Measurements from ENCODE around the gene PDCD10.

The PDCD10 gene

GRCh38 chr3:167712445-167712844, 22.2 kb downstream of the PDCD10 start:
- Histone ChIP-seq H4K8ac (ENCODE audit: low read depth, low read length) (no peak overlapping the region), H3K18ac (ENCODE audit: low read length) (no peak overlapping the region), H3K4me1 (ENCODE audit: control insufficient read depth in 1 of 2, insufficient read depth in 2 of 2, low read length in 2 of 2) (peaks cover 0 to 2% of the 10 kb centered on the region in 2 experiments), H3K9ac (ENCODE audit: low read length) (no peak overlapping the region), H3K79me2 (ENCODE audit: control insufficient read depth, insufficient read depth, low read length, poor library complexity) (no peaks in the 10 kb centered on the region), H4K91ac (ENCODE audit: low read depth, low read length) (no peak overlapping the region), H2BK5ac (ENCODE audit: low read depth, low read length, poor library complexity) (no peak overlapping the region), H3K23ac (ENCODE audit: low read length) (no peak overlapping the region), H2AK5ac (ENCODE audit: low read length) (no peak overlapping the region), H3K4me2 (ENCODE audit: low read length) (no peak overlapping the region), H3K4me3 (ENCODE audit: low read depth, low read length) (no peak overlapping the region), H3K14ac (ENCODE audit: low read length) (no peak overlapping the region), H4K12ac (ENCODE audit: low read depth, low read length) (no peak overlapping the region), H3K4ac (ENCODE audit: low read depth, low read length) (no peak overlapping the region), H2BK12ac (ENCODE audit: low read length) (no peak overlapping the region), H3K36me3 (ENCODE audit: control insufficient read depth in 1 of 2, insufficient read depth in 2 of 2, low read length in 2 of 2) (peaks cover 10 to 13% of the 10 kb centered on the region in 2 experiments), H3K27ac (ENCODE audit: low read depth, low read length) (no peak overlapping the region), H3K79me1 (ENCODE audit: low read length) (no peaks in the 10 kb centered on the region), H2AFZ (ENCODE audit: insufficient read depth, low read length, poor library complexity) (no peak overlapping the region), H2BK120ac (ENCODE audit: insufficient read depth, low read length, poor library complexity) (no peak overlapping the region), H3K9me3 (ENCODE audit: insufficient read depth, low read depth, low read length) (peaks cover 1% of the 10 kb centered on the region), H3K27me3 (ENCODE audit: insufficient read depth, low read length) (no peaks in the 10 kb centered on the region)
- DNase-seq: no peak
- no CpG with 5 or more reads among the region's 3 CpGs for WGBS (ENCODE audit: extremely low coverage, insufficient coverage, insufficient read length)

- H3K79me1 ChIP-seq (ENCODE audit: low read length): no peaks in the 10 kb centered on the region
- H4K12ac ChIP-seq (ENCODE audit: low read depth, low read length): no peak overlapping the region
- no peak overlapping the region for H3K4ac ChIP-seq (ENCODE audit: low read depth, low read length)
- H3K27me3 ChIP-seq (ENCODE audit: insufficient read depth, low read length): no peaks in the 10 kb centered on the region
- H3K9me3 ChIP-seq (ENCODE audit: insufficient read depth, low read depth, low read length): peaks cover 1% of the 10 kb centered on the region
- no peak overlapping the region for H2BK12ac ChIP-seq (ENCODE audit: low read length)
- H3K27ac ChIP-seq (ENCODE audit: low read depth, low read length): no peak overlapping the region
- H3K14ac ChIP-seq (ENCODE audit: low read length): no peak overlapping the region
- no CpG with 5 or more reads among the region's 1 CpG for WGBS (ENCODE audit: extremely low coverage, insufficient coverage, insufficient read length)
- no peak overlapping the region for H2AFZ ChIP-seq (ENCODE audit: insufficient read depth, low read length, poor library complexity)
- H3K36me3 ChIP-seq (ENCODE audit: control insufficient read depth in 1 of 2, insufficient read depth in 2 of 2, low read length in 2 of 2): peaks cover 10 to 13% of the 10 kb centered on the region in 2 experiments
- no peak overlapping the region for H2AK5ac ChIP-seq (ENCODE audit: low read length)
- no peak overlapping the region for H2BK120ac ChIP-seq (ENCODE audit: insufficient read depth, low read length, poor library complexity)
- no peak overlapping the region for H2BK5ac ChIP-seq (ENCODE audit: low read depth, low read length, poor library complexity)
- DNase-seq: no peak
- no peak overlapping the region for H3K9ac ChIP-seq (ENCODE audit: low read length)
- no peak overlapping the region for H3K18ac ChIP-seq (ENCODE audit: low read length)
- H4K91ac ChIP-seq (ENCODE audit: low read depth, low read length): no peak overlapping the region
- no peaks in the 10 kb centered on the region for H3K79me2 ChIP-seq (ENCODE audit: control insufficient read depth, insufficient read depth, low read length, poor library complexity)
- H3K4me1 ChIP-seq (ENCODE audit: control insufficient read depth in 1 of 2, insufficient read depth in 2 of 2, low read length in 2 of 2): peaks cover 0 to 2% of the 10 kb centered on the region in 2 experiments
- H4K8ac ChIP-seq (ENCODE audit: low read depth, low read length): no peak overlapping the region
- H3K4me2 ChIP-seq (ENCODE audit: low read length): no peak overlapping the region
- no peak overlapping the region for H3K4me3 ChIP-seq (ENCODE audit: low read depth, low read length)
- no peak overlapping the region for H3K23ac ChIP-seq (ENCODE audit: low read length)
Measured at GRCh38 chr3:167711439-167711838, 23.3 kb downstream of the PDCD10 start.

DNA sequence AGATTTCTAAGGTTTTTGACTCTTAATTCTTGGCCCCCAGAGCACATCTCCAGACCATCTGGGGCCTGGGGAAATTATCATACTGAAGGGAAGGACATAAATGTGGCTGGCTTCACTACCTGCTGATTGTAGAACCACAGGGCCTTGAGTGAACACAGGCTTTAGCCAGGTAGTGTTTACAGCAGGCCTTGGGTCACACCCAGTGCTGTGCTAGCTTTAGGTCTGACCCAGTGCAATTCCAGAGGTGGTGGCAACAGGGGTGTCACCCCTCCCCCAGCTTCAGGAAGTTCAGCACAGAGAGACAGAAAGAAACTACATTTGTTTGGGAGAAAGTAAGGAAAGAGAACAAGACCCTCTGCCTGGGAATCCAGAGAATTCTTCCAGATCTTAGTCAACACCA, 24.1 kb downstream of the PDCD10 start:
- Histone ChIP-seq H3K4me2 (ENCODE audit: low read length) (no peak overlapping the region), H3K4me1 (ENCODE audit: control insufficient read depth in 1 of 2, insufficient read depth in 2 of 2, low read length in 2 of 2) (peaks cover 0 to 2% of the 10 kb centered on the region in 2 experiments), H3K9ac (ENCODE audit: low read length) (no peak overlapping the region), H3K79me1 (ENCODE audit: low read length) (no peaks in the 10 kb centered on the region), H3K4me3 (ENCODE audit: low read depth, low read length) (no peak overlapping the region), H4K8ac (ENCODE audit: low read depth, low read length) (no peak overlapping the region), H3K14ac (ENCODE audit: low read length) (no peak overlapping the region), H2BK5ac (ENCODE audit: low read depth, low read length, poor library complexity) (no peak overlapping the region), H2BK12ac (ENCODE audit: low read length) (no peak overlapping the region), H4K12ac (ENCODE audit: low read depth, low read length) (no peak overlapping the region), H3K27me3 (ENCODE audit: insufficient read depth, low read length) (no peaks in the 10 kb centered on the region), H3K36me3 (ENCODE audit: control insufficient read depth in 1 of 2, insufficient read depth in 2 of 2, low read length in 2 of 2) (peaks cover 10 to 13% of the 10 kb centered on the region in 2 experiments), H3K4ac (ENCODE audit: low read depth, low read length) (no peak overlapping the region), H3K79me2 (ENCODE audit: control insufficient read depth, insufficient read depth, low read length, poor library complexity) (no peaks in the 10 kb centered on the region), H3K27ac (ENCODE audit: low read depth, low read length) (no peak overlapping the region), H2AK5ac (ENCODE audit: low read length) (no peak overlapping the region), H2BK120ac (ENCODE audit: insufficient read depth, low read length, poor library complexity) (no peak overlapping the region), H4K91ac (ENCODE audit: low read depth, low read length) (no peak overlapping the region), H3K23ac (ENCODE audit: low read length) (no peak overlapping the region), H3K18ac (ENCODE audit: low read length) (no peak overlapping the region), H2AFZ (ENCODE audit: insufficient read depth, low read length, poor library complexity) (no peak overlapping the region), H3K9me3 (ENCODE audit: insufficient read depth, low read depth, low read length) (peaks cover 1% of the 10 kb centered on the region)
- DNase-seq: no peak

- Histone ChIP-seq H4K8ac (ENCODE audit: low read depth, low read length) (no peak overlapping the region), H3K4me1 (ENCODE audit: control insufficient read depth in 1 of 2, insufficient read depth in 2 of 2, low read length in 2 of 2) (peaks cover 0 to 2% of the 10 kb centered on the region in 2 experiments), H2BK120ac (ENCODE audit: insufficient read depth, low read length, poor library complexity) (no peak overlapping the region), H3K36me3 (ENCODE audit: control insufficient read depth in 1 of 2, insufficient read depth in 2 of 2, low read length in 2 of 2) (peaks cover 10 to 13% of the 10 kb centered on the region in 2 experiments), H3K4me3 (ENCODE audit: low read depth, low read length) (no peak overlapping the region), H3K14ac (ENCODE audit: low read length) (no peak overlapping the region), H2AK5ac (ENCODE audit: low read length) (no peak overlapping the region), H4K12ac (ENCODE audit: low read depth, low read length) (no peak overlapping the region), H2BK5ac (ENCODE audit: low read depth, low read length, poor library complexity) (no peak overlapping the region), H3K9ac (ENCODE audit: low read length) (no peak overlapping the region), H2AFZ (ENCODE audit: insufficient read depth, low read length, poor library complexity) (no peak overlapping the region), H3K27me3 (ENCODE audit: insufficient read depth, low read length) (no peaks in the 10 kb centered on the region), H3K79me1 (ENCODE audit: low read length) (no peaks in the 10 kb centered on the region), H4K91ac (ENCODE audit: low read depth, low read length) (no peak overlapping the region), H3K23ac (ENCODE audit: low read length) (no peak overlapping the region), H3K18ac (ENCODE audit: low read length) (no peak overlapping the region), H3K79me2 (ENCODE audit: control insufficient read depth, insufficient read depth, low read length, poor library complexity) (no peaks in the 10 kb centered on the region), H3K9me3 (ENCODE audit: insufficient read depth, low read depth, low read length) (peaks cover 1% of the 10 kb centered on the region), H3K4me2 (ENCODE audit: low read length) (no peak overlapping the region), H3K27ac (ENCODE audit: low read depth, low read length) (no peak overlapping the region), H3K4ac (ENCODE audit: low read depth, low read length) (no peak overlapping the region), H2BK12ac (ENCODE audit: low read length) (no peak overlapping the region)
- no peak for DNase-seq
- no CpG with 5 or more reads among the region's 4 CpGs for WGBS (ENCODE audit: extremely low coverage, insufficient coverage, insufficient read length)
Measured at GRCh38 chr3:167709690-167710089, 25.0 kb downstream of the PDCD10 start.
